Fibroblast of skin of scalp (primary cell): ENCODE data around the gene ARHGAP15.
A peak's percentile ranks its signal among the peaks of the same experiment; 100 is the strongest.

Experiments
- DNase-seq: peaks from one replicate; pipeline ENCODE4 v3.0.0-alpha.2; 2013

Gene ARHGAP15

DNA sequence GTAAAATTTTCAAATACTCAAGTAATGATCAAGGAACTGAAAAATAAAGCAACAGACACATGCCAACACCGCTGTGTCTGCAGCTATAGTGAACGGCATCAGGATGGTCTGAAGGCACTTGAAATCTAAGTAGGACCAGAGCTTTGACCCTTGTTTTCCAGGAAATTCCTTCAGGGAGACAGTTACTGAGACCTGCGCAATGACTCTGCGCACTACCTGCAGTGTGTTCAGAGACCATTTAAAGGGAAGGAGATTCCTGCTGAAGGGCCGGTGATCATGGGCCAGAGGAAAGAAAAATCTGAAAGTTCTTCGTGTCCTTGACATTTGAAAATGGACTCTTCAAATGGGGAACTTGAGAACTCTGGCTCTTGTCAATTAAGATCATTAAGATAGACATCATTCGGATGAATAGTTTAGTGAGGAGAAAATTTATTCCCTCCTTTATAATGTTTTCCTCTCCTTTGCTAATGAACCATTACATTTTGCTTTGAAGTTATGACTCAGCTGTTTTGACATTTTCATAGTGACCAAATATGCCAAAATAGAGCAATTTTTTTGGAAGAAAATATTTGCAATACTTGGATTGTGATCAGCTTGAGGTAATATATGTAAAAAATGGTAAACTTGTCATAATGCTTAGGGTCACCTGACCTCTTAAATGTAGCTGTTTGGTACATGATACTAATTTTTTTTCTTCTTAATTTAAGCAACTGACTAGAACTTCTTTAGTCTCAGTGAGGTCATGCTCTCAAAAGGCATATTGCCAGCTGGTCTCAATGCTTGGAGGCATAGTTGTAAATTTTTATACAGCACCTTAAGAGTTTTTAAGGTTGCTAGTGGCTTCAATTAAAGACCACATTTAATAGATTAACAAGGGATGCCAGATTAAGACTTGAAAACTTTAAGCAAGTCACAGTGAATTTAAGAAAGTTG lies 329.3 kb downstream of the ARHGAP15 start:
- no peak for DNase-seq

DNA sequence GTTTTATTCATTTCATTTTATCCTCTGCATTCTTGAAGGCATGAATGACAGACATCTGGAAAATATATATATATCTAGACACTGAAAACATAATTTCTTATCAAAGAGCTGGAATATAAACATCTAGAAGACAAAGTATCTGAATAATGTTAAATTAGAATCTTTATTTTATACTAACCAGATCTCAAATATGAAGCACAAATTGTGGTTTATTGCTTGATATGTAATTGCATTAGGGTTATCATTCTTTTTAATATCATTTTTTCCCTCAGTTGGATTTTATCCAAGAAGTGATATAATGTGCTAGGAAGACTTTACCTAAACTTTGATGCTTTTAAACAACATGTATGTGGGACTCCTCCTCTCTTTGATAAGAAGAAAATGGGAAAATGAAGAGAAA lies 331.2 kb downstream of the ARHGAP15 start:
- DNase-seq = no peak

DNA sequence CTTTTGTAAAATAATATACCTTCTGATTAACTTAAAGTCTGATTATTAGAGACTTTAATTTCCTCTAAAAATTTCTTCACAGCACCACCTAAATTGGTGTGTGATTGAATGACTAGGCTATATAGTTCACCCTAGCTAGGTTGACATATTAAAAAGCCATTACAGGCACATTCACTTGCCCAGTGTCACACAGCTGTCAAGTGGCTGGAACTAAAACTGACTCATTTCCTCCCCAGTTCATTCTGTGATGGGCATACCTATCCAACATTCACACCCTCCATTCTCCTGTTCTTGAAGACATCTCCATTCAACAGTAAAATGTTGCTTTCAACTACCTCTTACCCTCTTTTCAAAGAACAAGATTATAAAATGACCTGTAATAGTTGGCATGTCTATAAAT lies 334.5 kb downstream of the ARHGAP15 start:
- DNase-seq = no peak

DNA sequence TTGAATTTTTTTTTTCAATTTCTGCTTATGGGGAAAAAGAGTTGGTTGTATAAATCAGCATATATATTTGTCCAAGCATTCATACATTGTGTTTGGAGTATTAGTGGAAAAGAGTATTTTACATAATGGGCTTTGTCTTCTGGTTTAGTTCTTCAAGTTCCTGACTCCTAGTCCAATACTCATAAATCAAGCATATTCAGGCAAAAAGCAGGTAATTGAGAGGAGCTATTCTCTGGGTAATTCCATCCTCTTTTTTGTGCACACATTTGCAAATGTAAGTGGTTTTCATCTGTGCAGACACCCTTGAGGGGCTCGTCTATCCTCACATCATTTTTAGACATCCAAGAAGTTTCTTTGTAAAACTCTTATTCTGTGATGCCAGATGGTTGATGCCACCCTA lies 337.2 kb downstream of the ARHGAP15 start:
- no peak for DNase-seq

DNA sequence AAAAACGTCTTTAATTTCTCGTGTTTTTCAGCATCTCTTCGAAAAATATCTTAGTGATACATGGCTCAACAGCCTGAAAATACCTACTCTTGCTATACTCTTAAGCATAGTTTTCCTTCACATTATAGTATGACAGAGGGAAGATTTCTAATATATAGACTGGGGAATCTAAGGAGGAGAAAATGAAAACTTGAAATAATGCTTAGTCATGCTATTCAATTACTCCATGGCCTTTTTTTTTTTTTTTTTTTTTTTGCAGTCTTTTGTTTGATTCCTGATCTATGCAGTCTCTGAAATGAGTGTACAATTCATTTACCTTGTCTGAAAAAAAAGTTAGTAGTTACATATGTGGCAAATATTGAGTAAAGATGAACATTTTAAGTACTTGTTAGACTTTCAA lies 337.8 kb downstream of the ARHGAP15 start:
- no peak for DNase-seq

DNA sequence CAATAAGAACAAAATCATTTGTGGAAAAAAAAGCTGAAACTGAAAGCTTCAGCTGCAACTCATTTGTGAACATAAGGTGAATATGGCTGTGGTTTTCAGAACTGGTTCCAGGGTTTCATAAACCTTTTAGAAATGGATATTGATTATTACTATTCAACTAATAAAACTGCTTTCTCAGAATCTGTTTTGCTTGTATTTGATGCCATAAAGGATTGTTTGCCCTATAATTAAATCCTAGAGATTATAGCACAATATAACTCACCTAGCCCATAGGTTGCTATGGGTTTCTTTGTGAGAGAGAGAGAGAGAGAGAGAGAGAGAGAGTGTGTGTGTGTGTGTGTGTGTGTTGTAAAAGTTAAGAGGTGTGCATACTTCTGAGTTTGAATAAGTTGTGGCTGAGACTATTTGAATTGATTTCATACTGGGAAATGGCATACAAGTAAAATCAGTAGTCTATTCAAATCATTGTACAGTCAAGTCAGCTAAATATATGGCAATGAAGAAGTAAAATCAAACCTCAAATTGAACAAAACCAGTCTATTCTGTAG lies 339.2 kb downstream of the ARHGAP15 start:
- no peak for DNase-seq

DNA sequence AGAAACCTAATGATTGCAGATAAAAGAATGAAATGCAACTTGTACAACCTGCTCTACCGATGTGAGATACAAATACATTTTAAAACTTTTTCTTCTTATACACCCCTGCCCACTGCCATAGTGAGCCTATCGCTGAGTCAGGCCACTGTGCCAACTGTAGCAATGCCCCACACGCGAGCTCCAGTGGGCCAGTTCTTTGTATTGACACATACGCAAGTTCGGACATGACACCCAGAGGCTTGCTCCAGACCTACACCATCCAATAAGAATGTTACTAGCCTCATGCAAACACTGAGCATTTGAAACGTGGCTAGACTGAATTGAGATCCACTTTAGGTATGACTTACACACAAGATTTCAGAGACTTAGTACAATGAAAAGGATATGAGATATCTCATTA lies 340.1 kb downstream of the ARHGAP15 start:
- no peak for DNase-seq

DNA sequence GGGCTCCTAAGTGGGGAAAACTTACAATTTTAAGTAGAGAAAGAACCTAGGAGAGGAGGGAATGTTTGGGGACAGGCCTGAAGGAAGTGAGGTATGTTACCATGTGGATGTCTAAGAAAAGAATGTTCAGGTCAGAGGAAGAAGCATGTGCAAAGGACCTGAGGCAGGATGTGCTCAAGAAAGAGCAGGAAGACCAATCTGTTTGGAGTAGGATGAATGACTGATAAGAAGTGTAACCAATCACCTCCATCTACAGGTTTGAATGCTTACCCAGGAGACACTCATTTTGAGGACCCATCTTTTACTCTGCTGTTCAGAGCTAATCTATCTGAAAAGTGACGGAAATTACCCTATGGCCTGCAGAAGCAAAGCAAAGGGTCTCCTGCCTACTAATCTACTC lies 342.3 kb downstream of the ARHGAP15 start:
- DNase-seq = no peak

DNA sequence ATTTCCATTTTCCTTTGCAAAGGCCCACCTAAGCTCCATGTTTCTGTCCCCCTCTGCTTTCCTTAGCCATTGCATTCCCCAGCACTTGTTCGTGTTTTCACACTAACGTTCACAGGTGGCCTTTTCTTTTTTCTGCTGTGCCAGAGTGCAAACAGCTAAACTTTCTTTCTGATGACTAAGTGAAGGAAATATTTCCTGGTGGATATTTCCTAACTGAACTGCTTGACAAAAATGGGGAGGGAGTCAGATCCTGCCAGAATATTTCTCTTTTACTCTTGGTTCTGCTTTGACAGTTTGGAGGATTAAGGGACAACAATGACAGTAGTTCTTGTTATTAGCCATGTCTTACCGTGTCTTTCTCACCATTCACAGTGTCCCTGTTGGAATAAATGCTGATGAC lies 344.0 kb downstream of the ARHGAP15 start:
- peak; percentile 64 for DNase-seq

DNA sequence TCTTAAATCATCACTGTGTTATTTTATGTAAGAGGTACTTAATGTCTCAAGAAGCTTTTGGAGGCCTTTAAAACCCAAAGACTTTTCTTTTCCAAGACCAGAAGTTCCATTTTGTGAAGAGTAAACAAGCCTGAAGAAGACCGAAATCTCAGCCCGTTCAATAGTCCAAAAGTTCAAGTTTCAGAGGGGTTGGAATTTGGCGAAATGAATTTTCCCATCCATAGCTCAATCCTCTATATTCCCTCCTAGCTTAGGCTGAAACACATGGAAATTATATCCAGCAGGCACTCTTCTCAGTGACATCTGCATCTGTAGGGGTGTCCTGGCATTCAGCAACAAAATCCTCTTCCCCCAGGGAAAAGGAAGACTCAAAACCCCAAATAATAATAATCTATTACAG lies 344.6 kb downstream of the ARHGAP15 start:
- no peak for DNase-seq

DNA sequence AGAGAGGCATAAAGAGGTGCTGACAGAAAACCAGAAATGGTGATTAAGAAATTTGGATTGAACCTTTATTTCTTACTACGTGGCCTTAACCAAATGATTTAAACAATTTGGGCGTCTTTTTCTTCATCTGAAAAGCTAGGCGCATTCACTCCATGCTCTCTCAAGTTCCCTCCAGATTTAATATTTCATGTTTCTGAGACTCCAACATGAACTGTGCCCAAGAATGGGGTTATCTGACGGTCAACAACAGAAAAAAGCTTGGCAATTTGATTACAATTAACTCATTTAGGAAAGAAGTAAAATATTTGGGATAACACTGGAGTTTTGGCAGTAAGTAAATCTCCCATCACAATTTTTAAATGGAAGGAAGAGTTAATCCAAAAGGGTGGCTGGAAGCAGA lies 345.4 kb downstream of the ARHGAP15 start:
- DNase-seq = no peak

DNA sequence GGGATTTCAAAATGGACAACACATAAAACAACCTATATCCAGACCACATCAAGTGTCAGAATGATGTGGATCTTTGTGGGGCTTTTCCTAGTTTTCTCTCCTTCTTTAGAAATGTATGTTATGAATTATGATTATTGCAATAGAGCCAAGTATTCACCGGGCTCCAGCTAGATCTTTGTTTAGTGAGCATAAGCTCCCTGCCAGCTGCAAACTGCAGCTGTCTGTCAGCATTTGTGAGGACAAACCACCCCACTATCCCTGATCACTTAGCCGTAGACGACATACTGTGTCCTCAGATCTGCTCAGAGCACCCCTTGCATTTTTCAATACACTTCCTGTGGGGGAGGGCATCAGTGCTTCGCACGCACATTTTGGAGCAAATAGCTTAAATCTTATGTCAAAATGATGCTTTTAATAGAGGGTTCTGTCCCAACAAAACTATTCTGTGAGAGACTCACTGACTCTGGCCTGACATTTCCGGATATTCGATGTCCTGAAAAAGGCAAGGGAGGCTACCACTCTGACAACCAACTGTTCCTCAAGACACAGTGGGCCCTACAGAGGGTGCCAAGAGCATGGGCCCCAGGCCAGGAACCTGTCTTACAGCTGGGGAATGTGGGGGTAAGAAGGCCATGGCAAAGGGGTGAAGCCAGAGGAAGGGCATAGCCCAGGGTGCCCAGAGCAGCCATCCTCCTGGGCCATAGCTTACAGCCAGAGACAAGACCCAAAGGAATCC lies 346.0 kb downstream of the ARHGAP15 start:
- peak; percentile 83 for DNase-seq

DNA sequence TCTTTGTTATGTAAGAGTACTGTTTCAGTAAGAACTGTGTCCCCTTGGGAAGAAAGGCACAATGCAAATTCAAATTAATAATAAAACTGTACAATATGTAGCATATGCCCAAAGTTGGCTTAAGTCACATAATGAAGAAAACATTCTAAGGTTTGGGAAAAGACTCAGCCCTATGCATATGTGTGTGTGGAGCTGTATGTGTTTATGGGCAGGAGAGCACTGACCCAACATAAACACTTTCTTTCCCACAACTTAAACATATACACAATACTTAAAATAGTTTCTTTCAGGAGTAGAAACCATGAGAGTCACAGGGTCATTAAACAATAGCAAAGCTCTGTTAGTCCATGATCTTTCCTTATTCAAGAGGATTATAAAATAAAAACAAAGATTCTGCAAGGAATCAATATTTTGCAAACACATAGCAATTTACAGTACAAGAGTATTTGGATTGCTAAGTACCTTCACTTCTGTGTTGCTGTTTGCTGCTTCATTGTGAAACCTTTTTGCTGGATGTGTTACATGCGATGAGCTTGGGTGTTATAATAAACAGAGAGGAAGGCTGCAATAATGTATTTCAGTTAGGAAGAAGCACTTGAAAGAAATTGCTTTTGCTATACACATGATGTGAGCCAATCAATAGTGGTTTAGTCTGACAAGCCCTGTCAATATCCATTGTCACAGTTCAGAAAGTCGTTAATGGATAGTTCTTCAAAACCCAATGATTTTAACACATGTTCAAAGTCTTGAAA lies 347.3 kb downstream of the ARHGAP15 start:
- DNase-seq = peak; percentile 54

DNA sequence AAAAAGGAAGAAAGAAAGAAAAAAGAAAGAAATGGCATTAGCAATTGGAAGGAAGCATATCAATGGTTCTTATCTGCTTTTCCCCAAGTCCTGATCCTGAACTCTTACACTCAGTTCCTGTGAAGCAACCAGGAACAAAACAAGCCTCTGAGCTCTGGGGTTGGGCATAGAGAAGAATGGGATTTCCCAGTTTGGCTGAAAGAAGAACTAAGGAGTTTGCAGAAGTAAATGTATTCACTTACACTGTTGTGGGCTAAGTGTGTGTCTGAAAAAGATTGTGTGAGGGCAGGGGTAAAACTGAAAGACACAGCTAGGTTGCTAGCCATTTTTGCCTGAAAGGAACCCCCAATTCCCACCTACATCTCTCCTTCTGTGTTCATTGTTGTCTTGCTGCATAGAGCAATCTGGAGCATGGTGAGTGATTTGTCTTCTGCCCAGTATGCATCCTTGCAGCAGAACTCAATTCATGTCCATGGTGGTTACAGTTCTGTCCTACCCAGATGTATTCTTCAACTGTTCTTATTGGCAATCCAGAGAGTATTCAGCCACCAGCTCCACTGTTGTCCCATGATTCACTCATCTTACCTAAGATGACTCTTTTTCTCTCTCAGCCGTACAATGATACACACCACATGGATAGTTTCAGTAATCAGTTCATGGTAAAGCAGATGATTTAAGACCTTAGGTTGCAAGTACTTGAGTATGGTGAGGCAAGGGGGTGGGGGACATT lies 348.7 kb downstream of the ARHGAP15 start:
- DNase-seq = no peak

DNA sequence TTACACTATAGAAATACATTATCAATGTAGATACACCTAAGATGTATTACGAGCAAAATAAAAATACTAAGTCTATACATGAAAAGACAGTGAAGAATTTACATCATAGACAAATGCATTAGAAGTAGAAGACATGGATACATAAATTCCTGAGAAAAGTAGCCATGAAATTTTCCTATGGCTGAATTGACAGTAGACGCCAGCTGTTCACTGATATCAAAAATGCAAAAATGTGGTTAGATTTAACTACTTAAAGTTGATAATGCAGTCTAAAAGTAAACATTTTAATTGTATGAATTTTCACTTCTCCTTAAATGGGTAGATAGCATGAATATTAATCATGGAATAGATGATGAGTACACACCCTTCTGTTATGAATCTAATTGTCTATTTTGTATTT lies 350.9 kb downstream of the ARHGAP15 start:
- no peak for DNase-seq

DNA sequence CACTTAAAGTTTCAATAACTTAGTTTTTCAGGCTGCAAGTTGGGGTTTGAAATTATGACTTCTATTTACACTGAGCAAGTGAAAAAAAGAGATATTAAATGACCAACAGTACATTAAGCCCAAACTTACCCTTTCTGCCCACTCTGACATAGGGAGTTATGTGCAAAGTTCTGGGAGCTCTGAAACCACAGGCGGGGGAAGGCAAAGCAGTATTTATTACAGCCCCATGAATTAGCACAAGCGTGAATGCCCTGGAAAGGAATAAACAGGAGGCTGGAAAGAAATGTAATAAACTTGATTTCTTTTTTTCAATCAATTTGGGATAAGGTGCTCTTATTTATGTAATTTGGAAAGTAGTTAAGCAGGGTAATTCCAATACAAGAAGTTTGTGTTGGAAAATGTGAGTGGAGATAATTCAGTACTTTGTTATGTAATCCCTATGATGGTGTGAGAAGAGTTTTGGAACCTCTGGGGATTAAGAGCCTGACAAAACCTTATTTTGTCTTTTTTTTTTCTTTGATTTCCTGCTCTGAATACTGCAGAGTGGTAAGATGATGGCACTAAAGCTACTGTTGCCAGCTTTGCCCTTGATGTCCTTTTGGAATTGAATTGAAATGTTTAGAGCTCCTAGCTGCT lies 351.5 kb downstream of the ARHGAP15 start:
- DNase-seq = no peak

DNA sequence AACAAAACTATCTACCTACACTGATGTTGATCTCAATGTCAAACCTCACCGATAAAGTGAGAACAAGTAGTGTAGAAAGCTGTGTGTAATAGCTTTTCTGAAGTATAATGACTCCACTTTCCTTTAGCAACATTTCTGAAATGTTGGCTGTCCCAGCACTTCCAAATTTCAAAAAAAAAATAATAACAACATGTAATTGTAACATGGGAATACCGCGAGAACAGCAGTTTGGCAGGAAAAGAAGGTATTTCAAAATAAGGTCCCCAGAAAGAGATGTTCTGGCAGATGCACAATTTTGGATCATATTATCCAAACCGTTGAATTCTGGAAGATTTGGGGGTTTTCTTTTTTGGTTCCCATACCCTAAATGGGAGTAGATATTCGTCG lies 352.0 kb downstream of the ARHGAP15 start:
- DNase-seq = no peak

DNA sequence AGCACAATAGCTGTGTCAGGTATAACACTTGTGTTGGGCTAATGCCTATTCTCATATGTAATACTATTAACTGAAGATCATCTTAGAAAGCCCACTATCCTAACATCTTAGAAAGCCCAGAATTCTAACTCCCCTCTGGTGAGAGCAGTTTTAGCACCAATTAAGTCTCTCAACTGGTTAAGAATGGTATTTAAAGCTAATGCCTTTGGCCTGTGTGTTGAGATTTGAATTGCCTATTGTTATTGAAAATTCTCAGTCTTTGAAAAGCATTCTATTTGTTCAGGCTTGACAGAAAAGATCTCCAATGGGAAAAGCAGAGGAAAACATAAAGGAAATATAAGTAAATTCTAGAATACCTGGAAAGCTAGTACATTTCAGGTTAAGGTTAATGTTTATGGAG lies 352.5 kb downstream of the ARHGAP15 start:
- no peak for DNase-seq

DNA sequence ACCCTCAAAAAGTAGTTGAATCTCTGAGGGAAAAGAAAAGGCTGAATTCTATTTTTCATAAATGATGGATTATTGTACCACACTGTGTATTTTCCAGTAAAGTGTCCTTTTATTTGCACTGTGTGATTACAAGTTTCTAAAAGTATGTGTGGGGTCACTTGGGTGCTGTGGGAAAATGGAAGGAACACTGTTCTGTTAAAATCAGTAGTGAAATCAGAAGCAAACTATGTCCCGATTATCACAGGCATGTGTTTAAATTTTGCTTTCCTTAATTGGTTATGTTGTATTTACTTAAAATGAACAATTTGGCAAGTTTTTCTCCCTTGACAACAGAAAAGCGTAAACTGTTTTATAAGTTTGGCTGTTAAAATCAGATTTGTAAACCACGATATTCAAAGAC lies 353.1 kb downstream of the ARHGAP15 start:
- peak; percentile 42 for DNase-seq

DNA sequence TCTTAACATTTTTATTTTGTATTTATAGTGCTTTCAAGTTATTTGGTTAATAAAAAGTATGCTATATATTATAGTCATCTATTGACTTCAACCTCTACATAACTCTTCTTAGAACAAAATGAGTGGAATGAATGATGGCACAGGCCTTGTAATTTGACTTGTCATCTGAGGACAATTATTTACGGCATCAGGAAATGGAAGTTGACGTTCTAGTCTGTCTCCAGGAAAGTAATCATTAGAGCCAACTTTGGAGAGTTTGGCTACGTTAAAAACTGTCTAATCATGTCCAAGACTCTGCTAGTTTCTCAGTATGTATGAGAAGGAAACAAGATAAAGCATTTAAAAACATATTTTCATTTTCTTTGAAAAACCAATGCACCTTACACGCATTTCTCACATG lies 353.6 kb downstream of the ARHGAP15 start:
- DNase-seq = no peak

DNA sequence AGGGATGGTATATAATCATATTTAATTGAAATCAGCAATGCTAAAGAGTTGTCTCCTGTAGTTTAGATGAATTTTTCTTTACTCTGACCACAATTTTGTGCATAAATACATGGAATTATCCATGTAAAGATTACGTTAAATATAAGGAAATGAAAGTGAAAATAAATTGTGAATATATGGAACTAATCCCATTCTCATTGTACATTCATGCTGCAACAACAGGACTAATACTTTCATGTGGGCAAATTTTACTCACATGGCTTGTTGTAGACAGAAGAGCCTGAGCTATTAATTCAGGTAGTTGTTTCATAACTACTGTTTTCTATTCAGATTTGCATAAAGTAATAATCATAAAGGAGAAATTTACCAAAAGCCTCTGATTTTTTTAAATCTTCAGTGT lies 357.8 kb downstream of the ARHGAP15 start:
- no peak for DNase-seq

DNA sequence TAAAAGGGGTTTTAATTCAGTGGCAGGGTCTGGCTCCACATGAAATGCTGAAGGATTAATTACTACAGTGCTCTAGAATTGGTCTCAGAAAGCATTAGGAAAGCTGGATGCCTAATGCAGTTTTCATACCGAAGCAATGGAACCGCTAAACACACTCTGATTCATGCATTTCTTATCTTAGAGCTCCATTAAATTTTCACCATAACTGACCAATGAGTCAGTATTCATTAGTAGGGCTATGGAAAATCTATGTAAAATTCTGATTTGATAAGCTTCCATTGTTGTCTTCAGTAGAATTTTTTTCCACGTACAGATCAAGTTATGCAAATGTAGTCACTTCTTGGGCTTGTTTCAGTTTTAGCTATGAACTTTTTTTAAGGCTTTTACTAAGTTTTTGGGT lies 359.9 kb downstream of the ARHGAP15 start:
- peak; percentile 71 for DNase-seq
